ENCODE results near the gene NEGR1.

DNA sequence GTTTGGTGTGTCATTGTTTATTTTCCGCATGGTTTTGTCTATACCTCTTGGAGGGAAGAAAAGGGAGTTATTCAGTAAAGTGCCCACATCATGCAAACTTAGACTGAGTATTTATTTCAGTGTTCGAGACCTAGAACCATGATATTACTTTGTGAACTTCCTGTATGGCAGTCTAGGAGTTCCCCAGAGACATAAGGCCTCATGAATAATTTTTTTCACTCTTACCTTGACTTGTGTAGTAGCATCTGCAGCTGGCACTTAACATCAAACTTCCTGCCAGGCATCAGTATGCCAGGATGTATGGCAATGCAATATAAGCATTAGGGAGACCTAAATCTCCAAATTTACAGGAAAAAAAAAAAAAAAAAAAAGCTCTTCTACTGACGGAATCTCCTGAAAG, 287.7 kb downstream of the NEGR1 start:
- no peak for TF ChIP-seq CTCF (conservative IDR thresholded peaks at IDR 0.05; ENCODE audit: low read length)
- TF ChIP-seq EZH2phosphoT487 (IDR thresholded peaks at IDR 0.05; ENCODE audit: borderline replicate concordance, low read depth, low read length) = no peak

Data from OCI-LY7 (cell line).